Epithelial cell of prostate (primary cell): ENCODE results near the gene ARHGAP33.
"Not testable (repeated sequence)": the region's sequence is repeated elsewhere in the genome, so short reads cannot be mapped to it uniquely, and the experiment has no call there.

ENCODE experiments used
- DNase-seq: peaks from one replicate; pipeline ENCODE4 v3.0.0-alpha.2; 2011; ENCODE audit warnings: low read depth, low spot score
- H3K27ac ChIP-seq: fragments of 450-650 bp; 2 replicates; pipeline ENCODE4 v1.5.1; 2017; ENCODE audit warnings: mild to moderate bottlenecking

ARHGAP33 gene

DNA sequence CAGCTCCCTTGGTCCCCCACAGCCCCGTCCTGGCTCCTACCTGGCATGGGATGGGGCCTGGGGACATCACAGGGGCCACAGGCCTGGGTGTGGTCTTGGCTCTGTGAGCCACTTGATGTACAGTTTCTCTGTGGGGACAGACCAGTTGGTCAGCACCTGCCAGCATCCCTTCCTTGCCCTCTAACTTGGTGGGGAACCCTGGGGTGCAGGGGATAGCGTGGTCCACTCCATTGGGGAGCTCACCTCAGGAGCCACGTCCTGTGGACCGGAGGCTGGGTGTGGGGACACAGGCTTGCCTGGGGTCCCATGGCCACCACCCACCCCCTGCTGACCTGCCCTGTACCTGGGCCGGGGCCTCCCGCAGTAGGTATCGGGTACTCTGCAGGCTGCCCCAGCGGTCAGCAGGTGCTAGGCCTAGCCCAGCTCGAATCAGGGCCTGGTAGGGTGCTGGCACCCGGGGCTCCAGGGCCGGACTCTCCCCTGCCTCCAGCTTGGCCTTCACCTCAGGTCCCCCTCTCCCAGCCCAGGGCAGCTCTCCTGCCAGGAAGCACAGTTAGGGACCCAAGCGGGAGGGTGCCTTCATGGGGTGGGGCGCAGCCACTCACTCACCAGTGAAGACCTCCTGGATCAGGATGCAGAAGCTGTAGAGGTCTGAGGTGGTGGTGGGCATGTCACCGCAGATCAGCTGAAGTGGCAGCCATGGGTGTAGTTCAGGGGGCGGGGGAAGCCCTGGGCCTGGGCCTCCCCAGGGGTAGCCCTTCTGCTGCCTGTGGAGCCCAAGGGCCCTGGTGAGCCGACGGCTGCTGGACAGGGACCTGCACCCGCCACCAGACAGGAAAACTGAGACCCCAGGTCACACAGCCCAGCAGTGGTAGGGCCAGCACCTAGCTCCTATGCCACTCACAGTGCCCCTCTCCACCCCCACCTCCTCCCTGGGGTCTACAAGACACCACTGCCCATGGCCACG lies 14.9 kb downstream of the ARHGAP33 start:
- no peak for DNase-seq
- no peak overlapping the region for H3K27ac ChIP-seq

DNA sequence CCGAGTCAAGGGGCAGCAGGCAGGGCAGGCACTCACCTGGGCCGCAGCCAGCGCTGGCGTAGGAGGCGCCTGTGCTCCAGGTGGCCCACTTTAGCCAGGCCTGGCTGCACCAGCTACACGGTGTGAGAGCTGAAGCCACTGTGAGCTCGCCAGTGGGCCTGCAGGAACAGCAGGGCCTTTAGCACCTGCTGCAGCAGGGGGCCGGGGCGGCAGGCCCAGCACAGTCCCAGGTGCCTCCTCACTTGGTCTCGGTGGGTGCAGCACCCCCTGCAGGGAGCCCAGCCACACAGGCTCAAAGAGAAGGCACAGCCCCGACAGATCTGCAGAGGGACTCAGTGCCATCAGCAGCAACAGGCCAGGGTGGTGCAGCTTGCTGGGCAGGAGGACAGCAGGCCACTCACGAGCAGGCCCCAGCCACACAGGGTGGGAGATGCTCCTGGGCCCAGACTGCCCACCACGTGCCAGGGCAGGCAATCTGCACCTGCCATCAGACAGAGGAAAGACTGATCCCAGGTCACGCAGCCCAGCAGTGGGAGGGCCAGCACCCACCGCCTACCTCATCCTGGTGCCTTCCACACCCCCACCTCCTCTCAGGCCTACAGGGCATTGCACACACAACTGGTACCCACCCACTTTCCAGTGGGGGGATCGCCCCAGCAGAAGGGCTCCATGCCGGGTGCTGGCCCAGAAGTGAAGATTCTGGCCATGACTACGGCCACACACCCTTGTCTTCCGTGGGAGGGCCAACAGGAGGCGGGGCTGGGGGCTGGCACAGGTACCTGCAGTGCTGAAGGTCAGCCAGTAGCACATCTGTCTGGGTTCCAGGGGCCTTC lies 15.8 kb downstream of the ARHGAP33 start:
- H3K27ac ChIP-seq, result no peak overlapping the region
- DNase-seq, result no peak

DNA sequence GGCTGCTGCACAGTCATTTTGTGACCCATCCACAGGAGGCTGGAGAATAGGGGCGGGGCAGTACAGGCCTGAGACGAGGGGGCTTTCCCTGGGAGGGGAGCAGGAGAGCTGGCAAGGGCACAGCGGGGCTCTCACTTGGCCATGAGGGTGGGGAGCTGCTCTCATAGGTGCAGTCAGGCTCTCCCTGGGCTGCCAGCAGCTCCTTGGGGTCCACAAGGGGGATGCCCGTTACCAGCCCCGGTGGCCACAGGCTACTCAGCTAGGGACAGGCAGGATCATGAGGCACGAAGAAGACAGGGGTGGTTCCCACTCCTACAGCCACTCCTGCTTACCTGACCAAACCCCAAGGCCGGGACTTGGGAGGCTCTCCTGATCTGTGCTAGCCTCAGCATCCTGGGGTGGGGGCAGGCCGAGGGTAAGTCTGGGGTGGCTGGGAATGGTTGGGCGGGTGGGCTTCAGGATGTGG lies 16.5 kb downstream of the ARHGAP33 start:
- H3K27ac ChIP-seq, result no peak overlapping the region

DNA sequence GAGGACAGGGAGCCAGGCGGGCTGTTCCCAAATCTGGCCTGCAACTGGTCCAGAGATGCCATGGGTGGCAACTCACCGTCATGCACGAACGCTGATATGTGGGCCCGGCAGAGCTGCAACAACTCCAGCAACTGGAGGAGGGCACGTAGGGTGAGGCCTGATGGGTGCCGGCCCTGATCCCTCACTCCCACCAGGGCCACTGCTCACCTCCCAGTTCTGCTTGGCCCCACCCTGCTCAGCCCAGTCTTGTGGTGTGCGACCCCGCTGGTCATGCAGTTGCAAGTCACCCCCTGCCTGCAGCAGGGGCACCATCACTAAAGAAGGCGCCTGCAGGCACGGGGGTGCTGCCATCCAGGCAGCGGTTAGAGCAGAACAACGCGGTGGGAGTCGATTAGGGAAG lies 16.9 kb downstream of the ARHGAP33 start:
- DNase-seq, result no peak
- H3K27ac ChIP-seq, result no peak overlapping the region

More for the DNA sequence above, 16.5 kb downstream of the ARHGAP33 start:
- DNase-seq, result no peak

DNA sequence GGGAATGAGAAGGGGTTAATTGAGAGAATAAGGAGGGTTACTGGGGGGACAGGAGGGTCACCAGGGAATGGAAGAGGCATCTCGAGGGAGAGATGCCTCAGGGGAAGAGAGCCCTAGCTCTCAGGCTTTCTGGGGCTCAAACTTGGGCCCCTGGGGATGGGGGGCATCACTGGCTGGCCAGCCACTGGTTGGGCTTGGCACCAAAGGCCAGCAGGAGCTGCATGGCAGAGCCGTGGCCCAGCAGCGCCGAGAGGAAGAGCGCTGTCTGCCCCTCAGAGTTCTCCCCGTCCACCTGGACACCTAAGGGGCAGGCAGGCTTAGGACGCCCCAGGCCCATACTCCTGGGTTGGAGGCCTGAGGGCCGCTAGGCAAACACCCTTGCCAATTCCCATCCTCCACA lies 17.5 kb downstream of the ARHGAP33 start:
- no peak overlapping the region for H3K27ac ChIP-seq
- DNase-seq, result no peak

DNA sequence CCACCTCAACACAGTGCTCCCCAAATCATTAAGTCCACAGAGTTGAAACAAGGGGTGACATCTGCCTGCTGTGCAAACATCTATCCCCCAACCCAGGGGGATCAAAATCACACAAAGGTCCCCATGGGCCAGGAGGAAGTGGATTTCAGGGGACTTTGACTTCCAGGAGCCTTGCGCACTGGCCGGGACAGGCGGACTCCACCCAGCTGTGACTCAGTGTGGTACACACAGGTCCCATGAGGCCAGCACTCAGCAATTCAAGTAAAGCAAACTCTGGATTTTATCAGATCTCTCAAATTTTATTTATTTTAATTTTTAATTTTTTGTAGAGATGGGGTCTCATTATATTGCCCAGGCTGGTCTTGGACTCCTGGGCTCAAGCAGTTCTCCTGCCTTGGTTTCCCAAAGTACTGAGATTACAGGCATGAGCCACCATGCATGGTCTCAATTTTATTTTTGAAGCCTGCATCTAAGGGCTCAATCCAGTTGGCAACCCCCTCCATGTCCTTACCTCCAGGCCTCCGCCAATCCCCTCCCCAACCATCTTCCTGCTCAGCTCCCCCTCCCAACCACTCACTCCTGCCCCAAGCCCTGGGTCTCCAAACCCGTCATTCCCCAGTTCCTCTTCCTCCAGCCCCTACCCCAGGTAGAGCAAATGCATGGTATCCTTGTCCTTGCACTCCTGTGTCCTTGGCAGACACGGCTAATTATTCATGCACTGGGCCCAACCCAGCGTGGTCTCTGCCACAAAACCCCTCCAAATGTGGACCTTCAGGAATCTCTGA lies 18.2 kb downstream of the ARHGAP33 start:
- DNase-seq, result no peak
- no peak overlapping the region for H3K27ac ChIP-seq

DNA sequence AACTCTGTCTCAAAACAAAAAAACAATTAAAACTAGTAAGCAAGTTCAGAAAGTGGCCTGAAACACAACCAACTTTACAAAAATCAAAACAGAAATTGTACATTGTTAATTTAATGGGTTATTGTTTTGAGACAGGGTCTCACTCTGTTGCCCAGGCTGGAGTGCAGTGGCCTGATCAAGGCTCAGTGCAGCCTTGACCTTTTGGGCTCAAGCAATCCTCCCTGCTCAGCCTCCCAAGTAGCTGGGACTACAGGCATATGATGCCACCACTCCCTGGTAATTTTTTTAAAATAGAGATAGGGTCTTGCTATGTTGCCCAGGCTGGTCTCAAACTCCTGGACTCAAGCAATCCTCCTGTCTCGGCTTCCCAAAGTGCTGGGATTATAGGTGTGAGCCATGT lies 20.2 kb downstream of the ARHGAP33 start:
- not testable (repeated sequence) for DNase-seq, H3K27ac ChIP-seq

DNA sequence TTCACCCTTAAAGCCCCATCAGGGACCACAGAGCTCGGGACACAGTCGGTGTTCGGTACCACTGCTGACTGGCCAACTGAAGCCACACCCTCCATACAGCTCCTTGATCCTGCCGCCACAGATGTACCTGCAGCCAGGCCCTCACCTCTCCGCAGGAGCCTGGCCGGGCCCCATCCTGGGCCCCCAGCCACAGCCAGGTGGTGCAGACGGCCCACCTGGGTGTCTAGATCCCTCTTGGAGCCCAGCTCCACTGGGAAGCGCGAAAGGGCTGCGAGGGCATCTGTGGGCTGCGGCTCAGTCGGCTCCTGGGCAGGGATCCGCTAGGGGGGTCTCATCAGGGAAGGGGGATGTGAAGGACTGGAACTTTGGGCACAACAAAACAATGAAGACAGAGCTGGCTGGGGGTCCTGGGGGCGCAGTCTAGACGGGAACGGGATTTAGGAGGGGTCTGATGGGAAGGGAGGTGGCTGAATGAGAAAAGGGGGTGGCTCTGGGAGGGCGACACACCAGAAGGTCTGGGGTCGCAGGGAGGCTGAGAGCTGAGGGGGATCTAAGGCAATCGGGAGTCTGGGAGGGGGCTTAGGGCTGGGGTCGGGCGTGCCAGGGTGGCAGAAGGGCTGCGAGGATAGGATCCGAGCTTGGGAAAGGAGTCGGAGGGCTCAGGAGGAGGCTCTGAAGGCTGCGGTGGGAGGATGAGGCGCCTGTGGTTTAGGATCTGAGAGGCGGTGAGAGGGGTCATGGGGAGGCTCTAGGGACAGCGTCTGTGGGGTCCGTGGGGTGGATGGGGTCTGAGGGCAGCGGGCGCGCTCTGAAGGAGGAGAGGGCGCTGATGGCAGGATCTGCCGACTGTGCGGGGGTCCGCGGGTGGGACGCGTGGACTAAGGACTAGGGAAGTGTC lies 21.5 kb downstream of the ARHGAP33 start:
- no peak for DNase-seq

DNA sequence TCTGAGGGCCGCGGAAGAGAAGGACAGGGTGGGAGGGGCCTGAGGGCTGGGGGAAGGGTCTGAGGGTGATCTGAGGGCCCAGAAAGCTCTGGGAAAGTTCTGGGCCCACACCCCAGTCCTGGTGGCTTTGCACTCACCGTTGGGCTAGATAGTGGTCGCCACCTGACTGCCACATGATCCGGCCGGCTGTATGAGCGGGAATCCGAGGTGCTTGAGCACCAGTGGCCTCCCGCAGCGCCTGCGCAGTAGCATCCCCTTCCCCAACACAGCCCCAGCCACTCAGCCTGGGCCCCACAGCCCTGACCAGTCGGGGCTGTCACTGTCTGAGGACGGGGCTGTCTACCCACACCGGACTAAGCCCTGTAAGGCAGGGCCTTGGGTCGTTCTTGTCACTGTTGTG lies 22.3 kb downstream of the ARHGAP33 start:
- no peak overlapping the region for H3K27ac ChIP-seq
- no peak for DNase-seq

More for the DNA sequence above, 21.5 kb downstream of the ARHGAP33 start:
- no peak overlapping the region for H3K27ac ChIP-seq

DNA sequence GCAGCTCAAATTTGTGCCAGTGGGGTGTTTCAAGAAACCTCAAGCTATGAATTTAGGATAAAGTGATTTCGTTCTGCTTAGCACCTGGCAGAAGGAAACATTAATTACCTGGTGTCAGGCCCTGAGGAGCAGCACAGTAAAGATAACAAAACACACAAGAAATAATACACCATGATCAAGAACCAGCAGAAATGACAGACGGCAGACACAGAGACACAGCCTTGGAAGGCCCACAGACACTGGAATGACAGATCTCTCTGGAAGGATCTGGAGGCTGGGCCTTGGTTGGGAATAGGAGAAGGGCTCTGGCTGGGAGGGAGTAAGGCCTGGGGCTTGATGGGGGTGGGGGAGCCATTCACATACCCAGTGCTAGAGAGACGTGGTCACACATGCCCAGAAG lies 26.5 kb downstream of the ARHGAP33 start:
- no peak for DNase-seq

DNA sequence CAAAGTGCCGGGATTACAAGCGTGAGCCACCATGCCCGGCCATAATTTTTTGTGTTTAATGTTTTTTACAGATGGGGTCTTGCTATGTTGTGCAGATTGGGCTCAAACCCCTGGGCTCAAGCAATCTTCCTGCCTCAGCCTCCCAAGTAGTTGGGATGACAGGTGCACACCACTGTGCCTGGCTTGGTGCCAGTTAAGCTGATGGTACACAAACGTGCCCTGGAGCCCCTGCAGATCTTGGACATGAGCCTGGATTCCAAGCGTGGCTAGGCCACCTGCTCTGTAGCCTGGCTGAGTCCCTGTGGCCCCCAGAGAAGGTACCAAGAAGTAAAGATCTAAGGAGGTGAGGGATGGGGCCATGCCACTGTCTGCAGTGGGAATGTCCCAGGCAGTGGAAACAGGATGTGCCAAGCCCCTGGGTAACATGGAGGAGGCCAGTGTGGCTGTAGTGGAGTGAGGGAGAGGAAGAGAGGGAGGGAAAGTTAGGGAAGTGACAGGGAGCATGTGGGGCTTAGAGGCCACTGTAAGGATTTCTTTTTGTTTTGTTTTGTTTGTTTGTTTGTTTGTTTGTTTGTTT lies 30.2 kb downstream of the ARHGAP33 start:
- no peak overlapping the region for H3K27ac ChIP-seq
- DNase-seq, result no peak

More for the DNA sequence above, 26.5 kb downstream of the ARHGAP33 start:
- no peak overlapping the region for H3K27ac ChIP-seq

DNA sequence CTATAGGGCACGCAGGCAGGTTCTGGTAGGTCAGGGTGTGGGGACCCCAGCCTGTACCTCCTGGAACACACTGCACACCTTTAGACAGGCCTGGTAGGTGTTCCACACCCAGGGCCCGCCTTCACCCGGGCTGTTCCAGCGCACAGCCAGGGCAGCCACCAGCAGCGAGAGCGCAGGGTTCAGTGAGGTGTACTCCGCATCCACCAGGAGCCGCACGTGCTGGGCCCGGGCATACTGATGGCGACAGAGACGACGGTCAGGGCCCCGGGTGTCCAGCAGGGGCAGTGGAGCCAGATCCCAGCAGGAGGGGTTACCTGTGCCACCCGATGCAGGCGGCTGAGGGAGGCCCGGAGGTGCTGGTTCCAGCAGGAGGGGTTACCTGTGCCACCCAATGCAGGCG lies 31.2 kb downstream of the ARHGAP33 start:
- no peak overlapping the region for H3K27ac ChIP-seq
- no peak for DNase-seq

DNA sequence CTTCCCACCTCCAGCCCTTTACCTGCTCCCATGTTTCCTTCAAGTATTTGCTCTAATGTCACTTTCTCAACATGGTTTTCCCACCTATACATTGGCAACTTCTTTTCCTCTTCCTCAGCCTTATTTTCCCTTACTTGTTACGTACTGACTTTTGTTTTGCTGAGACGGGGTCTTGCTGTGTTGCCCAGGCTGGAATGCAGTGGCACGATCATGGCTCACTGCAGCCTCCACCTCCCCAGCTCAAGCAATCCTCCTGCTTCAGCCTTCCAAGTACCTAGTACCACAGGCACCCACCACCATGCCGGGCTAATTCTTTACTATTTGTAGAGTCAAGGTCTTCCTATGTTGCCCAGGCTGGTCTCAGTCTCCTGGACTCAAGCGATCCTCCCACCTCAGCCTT lies 32.3 kb downstream of the ARHGAP33 start:
- no peak overlapping the region for H3K27ac ChIP-seq
- no peak for DNase-seq

DNA sequence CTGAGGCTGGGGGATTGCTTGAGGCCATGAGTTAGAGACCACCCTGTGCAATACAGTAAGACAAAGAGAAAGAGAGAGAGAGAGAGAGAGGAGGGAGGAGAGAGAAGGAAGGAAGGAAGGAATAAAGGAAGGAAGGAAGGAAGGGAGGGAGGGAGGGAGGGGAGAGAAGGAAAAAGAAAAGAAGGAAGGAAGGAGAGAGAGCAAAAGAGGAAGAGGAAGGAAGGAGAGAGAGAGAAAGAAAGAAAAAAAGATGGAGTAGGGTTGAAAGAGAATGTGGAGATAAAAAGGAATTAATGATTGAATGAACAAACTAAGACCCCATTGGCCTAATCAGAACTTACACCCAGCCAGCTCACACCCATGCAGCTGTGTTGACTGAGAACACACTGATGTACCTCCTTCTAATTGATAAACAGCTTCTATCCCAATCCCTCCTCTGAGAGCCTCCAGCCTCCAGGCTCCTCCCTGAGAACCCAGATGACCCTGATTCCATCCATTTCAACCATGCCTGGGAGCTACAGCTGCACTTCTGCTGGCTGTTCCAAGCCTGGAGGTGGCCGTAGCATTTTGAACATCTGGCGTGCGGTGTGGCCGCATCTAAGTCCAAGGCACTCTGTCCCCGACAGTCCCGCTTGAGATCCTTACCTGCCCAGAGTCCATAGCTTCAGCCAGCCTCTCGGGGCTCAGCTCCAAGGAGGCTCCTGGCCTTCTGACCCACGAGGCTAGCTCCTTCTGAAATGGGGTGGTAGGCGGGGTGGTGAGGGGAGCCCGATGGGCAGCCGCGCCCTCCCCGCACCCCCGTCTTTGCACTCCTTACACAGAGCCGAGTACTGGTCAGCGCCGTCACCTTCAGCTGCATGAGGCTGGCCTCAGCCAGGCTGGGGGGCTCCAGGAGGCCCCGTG lies 36.2 kb downstream of the ARHGAP33 start:
- H3K27ac ChIP-seq, result no peak overlapping the region
- DNase-seq, result no peak

DNA sequence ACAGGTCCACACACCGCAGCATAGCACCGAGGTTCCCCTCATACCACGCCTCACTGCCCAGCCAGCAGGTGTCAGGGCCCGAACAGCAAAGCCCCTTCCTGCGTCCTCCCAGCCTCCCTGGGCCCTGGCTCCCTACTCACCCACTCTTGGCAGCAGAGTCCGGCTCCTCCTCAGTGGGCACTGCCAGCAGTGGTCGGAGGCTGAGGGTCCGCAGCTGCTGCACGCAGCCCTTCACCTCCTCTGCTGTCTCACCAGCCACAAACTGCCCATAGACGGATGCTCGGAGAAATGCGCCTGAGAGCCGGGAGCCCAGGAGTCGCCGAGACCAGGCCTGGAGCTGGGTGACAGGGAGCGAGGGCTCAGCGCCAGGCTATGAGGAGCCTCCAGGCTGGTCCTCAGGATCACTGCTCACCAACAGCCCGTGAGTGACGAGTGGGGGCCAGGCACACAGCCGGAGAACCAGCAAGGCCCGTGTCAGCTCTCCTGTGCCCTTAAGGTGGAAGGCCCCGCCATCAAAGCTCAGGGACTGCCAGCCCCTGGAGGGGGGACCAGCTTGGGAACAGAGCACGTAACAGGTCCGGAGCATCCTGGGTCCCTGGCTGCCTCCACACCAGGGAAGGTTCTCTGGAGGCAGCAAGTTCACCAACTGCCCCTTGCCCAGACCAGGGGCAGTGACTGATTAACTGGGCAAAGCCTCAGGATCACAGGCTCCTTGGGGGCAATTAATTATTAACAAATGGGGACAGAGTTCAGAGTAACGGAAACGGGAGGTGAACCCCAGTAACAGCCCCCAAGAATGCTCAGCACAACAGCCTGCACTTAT lies 37.1 kb downstream of the ARHGAP33 start, which contains the start of gene PRODH2:
PRODH2 (minus strand) TSS at position 626 of the 823 bp plus-strand sequence; CDS start at position 586, 40 bp downstream.
- no peak for DNase-seq
- no peak within 1 kb of the TSS for H3K27ac ChIP-seq

DNA sequence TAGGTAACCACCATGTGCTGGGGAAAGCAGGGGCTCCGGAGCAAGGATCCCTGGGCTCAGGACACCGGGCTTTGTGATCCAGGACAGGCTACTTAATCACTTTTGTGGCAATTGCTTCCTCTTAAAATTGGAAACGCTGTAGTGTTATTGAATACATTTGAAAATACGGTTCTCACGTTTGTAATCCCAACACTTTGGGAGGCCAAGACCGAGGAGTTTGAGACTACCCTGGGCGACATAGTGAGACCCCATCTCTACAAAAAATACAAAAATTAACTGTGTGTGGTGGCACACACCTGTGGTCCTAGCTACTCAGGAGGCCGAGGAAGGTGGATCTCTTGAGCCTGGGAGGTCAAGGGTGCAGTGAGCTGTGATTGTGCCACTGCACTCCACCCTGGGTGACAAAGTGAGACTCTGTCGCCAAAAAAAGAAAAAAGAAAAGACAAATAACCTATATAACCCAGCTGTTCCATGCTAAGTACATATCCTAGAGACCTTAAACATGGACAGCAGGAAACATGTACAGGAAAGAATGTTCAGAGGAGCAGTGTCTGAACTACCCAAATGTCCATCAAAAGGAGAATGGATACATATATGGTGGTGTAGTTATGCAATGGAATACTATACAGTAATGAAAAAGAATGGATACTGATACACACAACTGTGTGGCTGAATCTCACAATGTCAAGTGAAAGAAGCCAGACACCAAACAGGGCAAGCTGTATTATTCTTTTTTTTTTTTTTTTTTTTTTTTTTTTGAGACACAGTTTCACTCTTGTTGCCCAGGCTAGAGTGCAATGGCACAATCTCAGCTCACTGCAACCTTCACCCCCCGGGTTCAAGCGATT lies 37.9 kb downstream of the ARHGAP33 start:
- no peak overlapping the region for H3K27ac ChIP-seq
- DNase-seq, result no peak
